Prostate gland (tissue), 2 donors: Measurements from ENCODE around the gene GRIP2. TPM values are rescaled to one million over a fixed set of nuclear protein-coding genes. Genes with fewer than 3 reads are reported as not detected.

Experiments used
- DNase-seq: peaks from one replicate; pipeline ENCODE4 v3.0.0-alpha.2; 2019; ENCODE audit warnings: low spot score
- H3K27ac ChIP-seq, 2 donors: fragments of 200-600 bp; sonication (generic); 2 replicates each; pipeline ENCODE4 v1.5.1; 2017 to 2019
- H3K27me3 ChIP-seq: fragments of 200-600 bp; sonication (generic); replicated peaks from 2 replicates; pipeline ENCODE4 v1.5.1; 2019; ENCODE audit not compliant: insufficient read depth
- H3K36me3 ChIP-seq, 2 donors: fragments of 200-600 bp; sonication (generic); 1 replicate in 1 of 2; 2 replicates in 1 of 2; pipeline versions ENCODE4 v1.5.1 to v1.8.1; 2017 to 2019
- H3K4me1 ChIP-seq: fragments of 200-600 bp; sonication (generic); replicated peaks from 2 replicates; pipeline ENCODE4 v1.5.1; 2019
- H3K4me3 ChIP-seq, 2 donors: fragments of 200-600 bp; sonication (generic); 2 replicates each; pipeline ENCODE4 v1.5.1; 2017 to 2019
- H3K9me3 ChIP-seq: fragments of 200-600 bp; sonication (generic); 2 replicates; pipeline ENCODE4 v1.5.1; 2017
- POLR2A ChIP-seq: fragments of 450-650 bp; IDR thresholded peaks from one replicate; pipeline ENCODE4 v1.6.1; 2016; ENCODE audit warnings: antibody characterized with exemption, mild to moderate bottlenecking
- POLR2AphosphoS5 ChIP-seq: sonication (generic); formaldehyde crosslinking; IDR thresholded peaks from one replicate; pipeline ENCODE4 v1.6.1; 2017; ENCODE audit warnings: antibody characterized with exemption
- WGBS: methylation state at CpG from one replicate; pipeline ENCODE4 v1.1.5; 2018; 5-methylcytosine and 5-hydroxymethylcytosine counted together
- intact Hi-C: fragments of 100-400 bp; cut with DNase I; formaldehyde crosslinking; loops from one replicate; pipeline ENCODE4 v1.14.2; 2022
- total RNA-seq, 2 donors: library from RNA; depleted of rRNA; stranded (reverse); fragments of >200 nt; gene quantifications; one replicate each; pipeline ENCODE4 v1.1.0, GENCODE V29; 2016
- TF ChIP-seq, protein P1 (sequence below), 4 experiments: fragments of 200-600 bp in 2 of 4; fragments of 450-650 bp in 2 of 4; sonication (generic) in 2 of 4; IDR thresholded peaks; 1 replicate in 3 of 4; 2 replicates in 1 of 4; pipeline ENCODE4 v1.5.1; 2016 to 2019; ENCODE audit warnings: antibody characterized with exemption in 4 of 4, mild to moderate bottlenecking in 2 of 4, moderate library complexity in 2 of 4

Gene GRIP2
- total RNA-seq, 2 donors from 2014 or later, result 0.27 to 0.62 TPM

DNA sequence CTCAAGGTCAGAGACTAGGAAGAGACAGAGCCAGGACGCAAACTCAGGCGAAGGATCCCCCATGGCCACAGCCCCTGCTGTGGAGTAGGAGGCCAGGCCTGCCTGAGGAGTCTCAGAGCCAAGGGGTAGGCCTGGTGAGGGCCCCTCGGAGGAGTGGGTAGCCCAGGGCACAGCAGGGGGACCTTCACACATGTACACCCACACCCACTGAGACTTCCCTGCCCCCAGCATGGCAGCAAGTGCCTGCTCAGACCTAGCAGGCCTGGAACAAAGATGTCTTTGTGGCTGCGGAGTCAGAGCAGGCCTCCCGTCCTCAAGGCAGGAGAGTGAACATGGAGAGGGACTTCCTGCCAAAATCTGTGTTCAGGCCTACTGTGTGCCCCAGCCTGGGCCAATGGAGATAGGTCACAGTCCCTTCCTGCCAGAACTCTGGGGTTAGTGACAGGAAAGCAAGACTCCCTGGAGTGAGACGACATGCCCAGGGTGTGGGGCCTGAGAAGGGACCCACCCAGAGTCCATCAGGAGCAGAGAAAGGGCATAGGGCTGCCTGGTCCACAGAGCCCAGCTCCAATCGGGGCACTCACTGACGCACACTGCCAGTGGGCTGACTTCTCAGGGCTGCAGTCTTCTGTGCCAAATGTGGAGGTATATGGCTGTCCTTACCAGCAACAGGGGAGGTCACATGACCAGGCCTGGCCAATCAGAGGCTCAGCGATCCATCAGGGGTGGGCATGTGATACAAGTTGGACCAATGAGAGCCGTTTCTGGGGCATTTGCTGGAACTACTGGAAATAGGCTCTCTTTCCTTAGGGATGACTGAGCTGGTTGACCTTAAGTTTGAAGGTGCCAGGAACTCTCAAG is 2.3 kb downstream of the GRIP2 start:
- no peaks in the 10 kb centered on the region for H3K36me3 ChIP-seq
- intact Hi-C loops, result no loop called here

DNA sequence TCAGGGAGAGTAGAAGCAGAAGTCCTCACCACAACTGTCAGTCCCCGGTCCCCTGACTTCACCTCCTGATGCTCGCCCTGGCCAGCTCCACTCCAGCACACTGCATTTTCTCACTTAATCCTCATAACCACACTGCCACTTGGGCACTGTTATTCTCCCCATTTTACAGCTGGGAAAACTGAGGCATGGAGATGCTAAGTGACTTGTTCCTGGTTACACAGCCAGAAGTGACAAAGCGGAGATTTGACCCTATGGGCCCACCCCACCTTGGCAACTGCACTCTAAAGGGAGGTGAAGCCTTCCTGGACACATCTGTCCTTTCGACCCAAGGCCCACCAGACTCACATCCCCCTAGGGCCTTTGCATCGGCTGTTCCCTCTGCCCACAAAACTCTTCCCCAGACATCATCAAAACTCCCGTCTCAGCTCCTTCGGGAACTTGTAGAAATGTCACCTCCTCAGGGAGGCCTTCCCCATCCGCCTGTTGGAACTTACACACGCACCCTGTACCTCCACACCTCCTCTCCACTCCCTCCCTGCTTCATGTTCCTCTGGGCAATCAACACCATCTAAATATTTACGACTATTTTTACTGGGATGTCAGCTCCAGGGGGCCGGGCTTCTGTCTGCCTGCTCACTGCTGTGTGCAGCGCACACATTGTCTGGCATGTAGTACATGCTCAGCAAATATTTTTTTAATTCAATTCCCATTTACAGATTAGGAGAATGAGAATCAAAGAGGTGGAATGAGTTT is 3.1 kb downstream of the GRIP2 start:
- no peaks in the 10 kb centered on the region for H3K36me3 ChIP-seq
- 82% methylated on average over 12 of the region's 12 CpGs for WGBS
- TF ChIP-seq POLR2AphosphoS5, result no peak
- TF ChIP-seq, protein P1, sequence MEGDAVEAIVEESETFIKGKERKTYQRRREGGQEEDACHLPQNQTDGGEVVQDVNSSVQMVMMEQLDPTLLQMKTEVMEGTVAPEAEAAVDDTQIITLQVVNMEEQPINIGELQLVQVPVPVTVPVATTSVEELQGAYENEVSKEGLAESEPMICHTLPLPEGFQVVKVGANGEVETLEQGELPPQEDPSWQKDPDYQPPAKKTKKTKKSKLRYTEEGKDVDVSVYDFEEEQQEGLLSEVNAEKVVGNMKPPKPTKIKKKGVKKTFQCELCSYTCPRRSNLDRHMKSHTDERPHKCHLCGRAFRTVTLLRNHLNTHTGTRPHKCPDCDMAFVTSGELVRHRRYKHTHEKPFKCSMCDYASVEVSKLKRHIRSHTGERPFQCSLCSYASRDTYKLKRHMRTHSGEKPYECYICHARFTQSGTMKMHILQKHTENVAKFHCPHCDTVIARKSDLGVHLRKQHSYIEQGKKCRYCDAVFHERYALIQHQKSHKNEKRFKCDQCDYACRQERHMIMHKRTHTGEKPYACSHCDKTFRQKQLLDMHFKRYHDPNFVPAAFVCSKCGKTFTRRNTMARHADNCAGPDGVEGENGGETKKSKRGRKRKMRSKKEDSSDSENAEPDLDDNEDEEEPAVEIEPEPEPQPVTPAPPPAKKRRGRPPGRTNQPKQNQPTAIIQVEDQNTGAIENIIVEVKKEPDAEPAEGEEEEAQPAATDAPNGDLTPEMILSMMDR (IDR thresholded peaks at IDR 0.05), result no peak
- no peak for TF ChIP-seq POLR2A
- H3K27me3 ChIP-seq, result no peaks in the 10 kb centered on the region
- H3K4me1 ChIP-seq, result no peaks in the 10 kb centered on the region
- intact Hi-C loops, result no loop called here
- no peak overlapping the region for H3K4me3 ChIP-seq
- no peak overlapping the region for H3K27ac ChIP-seq
- H3K9me3 ChIP-seq, result no peaks in the 10 kb centered on the region
- DNase-seq, result no peak

More for the DNA sequence above, 2.3 kb downstream of the GRIP2 start:
- H3K4me3 ChIP-seq, result no peak overlapping the region
- H3K9me3 ChIP-seq, result no peaks in the 10 kb centered on the region
- TF ChIP-seq, protein P1 (IDR thresholded peaks at IDR 0.05), result no peak
- TF ChIP-seq POLR2AphosphoS5 (no peak), POLR2A (no peak)
- 97% methylated on average over 9 of the region's 10 CpGs for WGBS
- H3K27ac ChIP-seq, result no peak overlapping the region
- no peaks in the 10 kb centered on the region for H3K27me3 ChIP-seq
- no peaks in the 10 kb centered on the region for H3K4me1 ChIP-seq
- no peak for DNase-seq

DNA sequence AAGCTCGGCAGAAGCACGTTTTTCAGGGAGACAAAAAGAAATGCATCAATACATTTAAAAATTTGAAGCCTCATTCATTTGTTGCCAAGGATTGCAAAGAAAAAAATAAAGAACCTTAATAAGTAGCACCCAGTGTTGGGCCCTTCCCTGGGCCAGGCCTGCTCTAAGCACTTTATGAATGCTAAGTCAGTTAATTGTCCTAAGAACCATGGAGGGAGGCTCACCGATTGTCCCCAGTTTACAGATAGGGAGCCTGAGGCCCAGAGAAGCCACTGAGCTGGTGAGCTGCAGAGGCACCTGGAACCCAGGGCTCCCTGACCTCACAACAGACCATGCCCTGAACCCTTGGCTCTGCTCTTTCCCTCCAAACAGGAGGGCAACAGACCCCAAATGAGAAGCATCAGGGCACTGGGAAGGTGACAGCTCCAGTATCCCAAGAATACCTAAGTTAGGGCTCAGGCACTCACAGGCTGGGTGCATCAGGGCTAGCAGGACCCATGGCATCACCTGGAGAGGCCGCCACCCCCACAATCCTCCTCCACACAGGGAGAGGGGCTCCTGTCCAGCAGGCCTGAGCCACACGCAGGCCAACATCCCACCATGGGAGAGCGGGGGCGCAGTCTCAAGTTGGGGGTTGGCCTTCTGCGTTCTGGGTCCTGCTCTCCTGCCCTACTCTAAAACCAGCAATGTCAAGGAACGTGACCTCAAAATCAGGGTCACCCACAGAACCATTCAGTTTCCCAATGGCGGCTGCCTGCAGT is 3.9 kb downstream of the GRIP2 start:
- Histone ChIP-seq H3K9me3 (no peaks in the 10 kb centered on the region), H3K27ac (no peak overlapping the region), H3K27me3 (no peaks in the 10 kb centered on the region), H3K36me3 (no peaks in the 10 kb centered on the region), H3K4me3 (no peak overlapping the region), H3K4me1 (no peaks in the 10 kb centered on the region)
- DNase-seq, result no peak
- TF ChIP-seq POLR2A (no peak), POLR2AphosphoS5 (no peak)
- TF ChIP-seq, protein P1 (IDR thresholded peaks at IDR 0.05), result no peak
- 80% methylated on average over 9 of the region's 10 CpGs for WGBS
- intact Hi-C loops, result no loop called here

DNA sequence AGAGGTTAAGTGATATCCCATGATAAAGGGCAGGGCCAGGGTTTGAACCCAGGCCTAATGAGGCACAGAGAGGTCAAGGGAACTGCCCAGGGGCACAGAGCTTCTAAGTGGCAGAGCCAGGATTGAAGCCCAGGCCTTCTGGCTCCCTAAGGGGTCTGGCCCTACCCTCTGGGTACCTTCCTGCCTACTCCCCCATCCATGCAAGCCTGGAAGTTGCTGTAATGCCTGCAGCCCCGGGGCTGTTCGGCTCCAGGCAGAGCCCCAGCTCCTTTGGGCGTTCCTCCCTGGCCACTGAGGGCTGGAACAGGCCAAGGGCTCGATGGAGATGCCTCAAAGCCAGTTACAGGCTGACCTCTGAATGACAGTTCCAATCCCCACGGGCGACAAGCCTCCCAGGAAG is 4.5 kb downstream of the GRIP2 start:
- Histone ChIP-seq H3K27me3 (no peaks in the 10 kb centered on the region), H3K4me3 (no peak overlapping the region), H3K27ac (no peak overlapping the region), H3K4me1 (no peaks in the 10 kb centered on the region), H3K36me3 (no peaks in the 10 kb centered on the region), H3K9me3 (no peaks in the 10 kb centered on the region)
- WGBS, result 59% methylated on average over 6 of the region's 6 CpGs
- intact Hi-C loops, result no loop called here
- DNase-seq, result no peak
- TF ChIP-seq POLR2A (no peak), POLR2AphosphoS5 (no peak)
- TF ChIP-seq, protein P1 (IDR thresholded peaks at IDR 0.05), result no peak
